Rectal smooth muscle tissue (tissue), 1 donor: ENCODE results near the gene ABCF2.

ENCODE experiments used
- H3K27ac ChIP-seq: one replicate; pipeline ENCODE4 v1.7.0; 2013; ENCODE audit warnings: low read depth, low read length, inconsistent platforms
- H3K27me3 ChIP-seq: one replicate; pipeline ENCODE4 v1.7.0; 2013; ENCODE audit warnings: low read length; ENCODE audit not compliant: control insufficient read depth, insufficient read depth
- H3K36me3 ChIP-seq: one replicate; pipeline ENCODE4 v1.7.0; 2013; ENCODE audit warnings: low read length; ENCODE audit not compliant: control insufficient read depth, insufficient read depth
- H3K4me1 ChIP-seq: one replicate; pipeline ENCODE4 v1.7.0; 2013; ENCODE audit warnings: low read length; ENCODE audit not compliant: control insufficient read depth, insufficient read depth
- H3K4me3 ChIP-seq: one replicate; pipeline ENCODE4 v1.7.0; 2013; ENCODE audit warnings: low read length
- H3K9ac ChIP-seq: one replicate; pipeline ENCODE4 v1.7.0; 2013; ENCODE audit warnings: low read length

Gene ABCF2

DNA sequence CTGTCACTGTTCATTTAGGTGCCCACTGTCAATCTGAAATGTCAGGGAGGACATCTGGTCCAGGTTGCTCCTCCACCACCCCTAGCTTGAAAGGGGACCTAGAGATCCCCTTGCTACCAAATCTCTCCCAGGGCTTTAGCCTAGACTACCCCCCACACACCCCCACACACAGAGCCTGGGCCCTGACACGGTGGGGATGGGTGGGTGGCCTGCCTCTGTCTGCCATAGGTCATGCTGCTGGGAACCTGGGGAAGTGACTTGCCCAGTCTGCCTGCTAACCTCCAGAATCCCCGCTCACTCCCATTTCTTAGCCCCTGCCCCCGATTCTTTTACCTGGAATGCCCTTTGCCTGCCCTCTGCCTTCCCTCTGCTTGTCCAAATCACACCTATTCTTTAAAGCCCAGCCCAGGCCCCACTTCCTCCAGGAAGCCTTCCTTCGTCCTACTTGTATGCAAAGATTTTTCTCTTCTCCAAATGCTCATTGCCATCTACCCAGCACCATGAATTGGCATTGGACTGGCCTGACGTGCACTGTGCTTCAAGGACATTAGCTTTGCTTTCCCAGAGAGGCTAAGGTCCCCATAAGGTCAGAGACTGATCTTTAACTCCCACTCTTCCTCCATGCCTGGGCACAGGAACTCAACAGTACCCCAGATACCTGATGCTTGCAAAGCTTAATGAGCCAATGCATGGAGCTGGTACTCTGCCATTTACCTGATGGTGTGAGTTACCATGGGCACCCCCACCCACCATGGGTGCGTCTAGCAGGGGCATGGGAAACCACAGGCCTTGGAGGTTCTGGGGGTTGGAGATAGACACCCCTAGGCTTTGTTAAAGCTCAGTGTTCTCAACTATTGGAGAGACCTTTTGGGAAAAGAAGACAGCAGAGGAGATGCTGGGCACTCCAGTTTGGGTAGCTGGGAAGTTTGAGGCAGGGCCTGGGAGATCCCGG is 23.5 kb upstream of the ABCF2 start:
- H3K4me3 ChIP-seq = peak overlapping the region; percentile 62
- H3K9ac ChIP-seq = peak overlapping the region; percentile 38
- peaks cover 36% of the 10 kb centered on the region for H3K4me1 ChIP-seq

GRCh38 chr7:151249732-151250072 is 22.7 kb upstream of the ABCF2 start:
- peaks cover 10% of the 10 kb centered on the region for H3K27me3 ChIP-seq
- peak overlapping the region; percentile 93 for H3K27ac ChIP-seq
- H3K9ac ChIP-seq = no peak overlapping the region
- H3K4me3 ChIP-seq = peak overlapping the region; percentile 65
- H3K36me3 ChIP-seq = no peaks in the 10 kb centered on the region
- peaks cover 41% of the 10 kb centered on the region for H3K4me1 ChIP-seq

More for the DNA sequence above, 23.5 kb upstream of the ABCF2 start:
- Histone ChIP-seq H3K27me3 (peaks cover 4% of the 10 kb centered on the region), H3K27ac (peak overlapping the region; percentile 93), H3K36me3 (no peaks in the 10 kb centered on the region)

GRCh38 chr7:151249034-151249731 is 22.2 kb upstream of the ABCF2 start:
- peak overlapping the region; percentile 65 for H3K4me3 ChIP-seq

DNA sequence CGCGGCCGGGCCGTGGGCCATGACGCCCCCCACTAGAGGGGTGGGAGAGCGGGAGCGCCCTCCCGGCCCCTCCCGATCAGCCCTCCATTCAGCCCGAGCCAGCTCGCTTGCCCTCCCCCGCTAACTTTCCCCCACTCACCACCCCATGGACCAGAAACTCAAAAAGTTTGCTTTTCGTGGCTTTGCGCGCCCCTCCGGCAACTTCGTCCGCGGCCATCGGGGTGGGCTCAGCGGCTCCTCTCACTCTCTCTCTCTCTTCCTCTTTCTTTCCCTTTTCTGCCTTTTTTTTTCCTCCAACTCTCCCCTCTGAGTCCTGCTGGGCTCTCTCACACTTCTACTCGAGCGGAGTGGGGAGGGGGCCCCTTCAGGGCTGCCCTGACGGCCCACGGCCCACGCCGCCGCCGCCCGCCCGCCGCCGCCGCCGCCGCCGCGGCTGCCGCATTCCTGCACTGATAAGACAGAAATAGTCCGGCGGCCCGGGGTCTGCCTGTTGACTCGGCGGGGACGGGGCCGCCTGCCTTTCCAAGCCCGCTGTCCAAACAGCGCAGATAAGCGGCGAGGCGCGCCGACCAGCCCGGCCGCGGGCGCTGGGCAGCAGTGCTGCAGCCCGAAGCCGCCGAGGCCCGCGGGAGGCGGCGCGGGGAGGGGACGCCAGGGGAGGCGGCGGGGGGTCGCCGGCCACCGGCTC is 21.5 kb upstream of the ABCF2 start, which contains the start of gene SMARCD3:
Gene SMARCD3 (minus strand): TSS at position 349 of the 688 bp plus-strand sequence. CDS start 132 bp downstream, at position 217.
- H3K36me3 ChIP-seq = no peaks in the 10 kb centered on the region
- H3K4me3 ChIP-seq = peak within 1 kb of the TSS; percentile 75
- H3K27ac ChIP-seq = peak within 1 kb of the TSS; percentile 93
- peaks cover 50% of the 10 kb centered on the region for H3K4me1 ChIP-seq
- peak within 1 kb of the TSS; percentile 50 for H3K9ac ChIP-seq
- peaks cover 13% of the 10 kb centered on the region for H3K27me3 ChIP-seq

More at GRCh38 chr7:151249034-151249731, 22.2 kb upstream of the ABCF2 start:
- Histone ChIP-seq H3K27ac (peak overlapping the region; percentile 93), H3K27me3 (peaks cover 10% of the 10 kb centered on the region), H3K4me1 (peaks cover 45% of the 10 kb centered on the region), H3K36me3 (no peaks in the 10 kb centered on the region), H3K9ac (peak overlapping the region; percentile 47)

- Histone ChIP-seq H3K27me3 (peaks cover 13% of the 10 kb centered on the region), H3K9ac (peak overlapping the region; percentile 50), H3K4me3 (peak overlapping the region; percentile 75), H3K27ac (peak overlapping the region; percentile 84), H3K4me1 (peaks cover 45% of the 10 kb centered on the region), H3K36me3 (no peaks in the 10 kb centered on the region)
Measured at GRCh38 chr7:151247611-151248345, 20.8 kb upstream of the ABCF2 start.

DNA sequence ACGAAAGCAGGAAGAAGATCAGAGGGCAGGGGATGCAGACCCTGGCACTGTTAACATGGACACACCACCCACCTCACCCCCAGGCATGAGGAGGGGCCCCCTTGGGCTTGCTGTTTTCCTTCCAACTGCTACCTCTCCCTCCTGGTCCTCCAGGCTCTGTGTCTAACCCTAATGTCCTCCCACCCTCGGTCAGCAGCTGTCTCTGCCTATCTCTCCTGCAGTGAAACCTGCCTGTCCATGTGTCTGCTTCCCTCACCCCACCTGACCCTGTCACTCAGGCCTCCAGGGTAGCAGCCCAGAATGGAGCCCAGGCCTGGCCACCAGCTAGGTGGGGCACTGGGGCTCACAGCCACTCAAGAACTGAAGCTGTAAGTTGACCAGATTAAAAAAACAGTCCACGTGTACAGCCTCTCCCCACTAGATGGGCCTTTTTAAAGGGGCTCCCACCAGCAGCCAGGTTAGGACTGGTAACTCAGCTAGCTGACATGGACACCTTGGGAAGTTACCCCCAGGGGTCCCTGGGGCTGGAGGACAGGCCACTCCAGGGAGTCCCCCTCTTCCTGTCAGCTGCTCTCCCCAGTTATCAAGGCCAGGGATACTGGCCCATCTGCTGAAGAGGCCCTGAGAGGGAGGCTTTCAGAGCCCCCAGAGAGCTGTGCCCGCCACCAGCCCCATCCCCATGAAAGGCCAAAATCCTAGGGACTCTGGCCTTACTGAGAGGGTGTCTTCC is 20.0 kb upstream of the ABCF2 start:
- H3K27me3 ChIP-seq = peaks cover 13% of the 10 kb centered on the region
- H3K4me3 ChIP-seq = peak overlapping the region; percentile 75
- no peaks in the 10 kb centered on the region for H3K36me3 ChIP-seq
- no peak overlapping the region for H3K9ac ChIP-seq
- H3K4me1 ChIP-seq = peaks cover 41% of the 10 kb centered on the region
- peak overlapping the region; percentile 84 for H3K27ac ChIP-seq

DNA sequence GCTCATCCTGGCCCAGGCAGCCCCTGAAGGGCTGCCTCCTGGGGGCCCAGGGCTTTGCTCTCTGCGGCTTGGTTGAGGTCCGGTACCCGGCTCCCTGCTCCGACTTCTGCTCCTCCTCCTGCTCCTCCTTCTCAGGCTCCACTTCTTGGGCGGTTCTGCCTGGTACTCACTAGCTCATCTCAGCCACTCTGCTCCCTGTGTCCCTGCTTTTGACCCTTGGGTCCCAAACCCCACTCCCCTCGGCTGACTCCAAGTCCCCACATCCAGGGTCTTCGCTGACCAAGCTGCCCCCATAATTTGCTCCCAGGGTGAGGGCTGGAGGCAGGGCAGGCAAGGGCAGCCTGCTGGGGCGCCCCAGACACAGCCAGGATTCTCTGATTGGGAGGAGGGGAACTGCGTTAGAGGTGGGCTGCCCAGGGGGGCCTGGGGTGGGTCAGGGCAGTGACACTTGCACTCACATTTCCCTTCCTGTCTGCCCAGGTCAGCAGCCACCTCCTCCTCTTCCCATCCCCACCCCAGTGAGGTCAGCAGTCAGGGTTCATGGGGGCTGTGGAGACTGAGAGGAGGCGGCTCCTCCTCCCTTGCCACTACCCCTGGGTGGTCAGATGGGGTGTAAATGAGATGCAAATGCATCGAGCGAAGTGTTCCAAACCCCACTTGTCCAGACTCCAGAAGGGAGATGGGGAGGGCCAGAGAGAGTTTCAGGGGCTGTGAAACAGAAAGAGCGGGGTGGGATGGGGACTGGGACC is 19.3 kb upstream of the ABCF2 start:
- Histone ChIP-seq H3K27me3 (peaks cover 13% of the 10 kb centered on the region), H3K4me1 (peaks cover 41% of the 10 kb centered on the region), H3K36me3 (no peaks in the 10 kb centered on the region), H3K9ac (no peak overlapping the region), H3K4me3 (no peak overlapping the region), H3K27ac (no peak overlapping the region)

- peaks cover 34% of the 10 kb centered on the region for H3K4me1 ChIP-seq
- peaks cover 13% of the 10 kb centered on the region for H3K27me3 ChIP-seq
- H3K9ac ChIP-seq = no peak overlapping the region
- peak overlapping the region; percentile 57 for H3K4me3 ChIP-seq
- H3K36me3 ChIP-seq = no peaks in the 10 kb centered on the region
- no peak overlapping the region for H3K27ac ChIP-seq
Measured at GRCh38 chr7:151245360-151246101, 18.5 kb upstream of the ABCF2 start.

DNA sequence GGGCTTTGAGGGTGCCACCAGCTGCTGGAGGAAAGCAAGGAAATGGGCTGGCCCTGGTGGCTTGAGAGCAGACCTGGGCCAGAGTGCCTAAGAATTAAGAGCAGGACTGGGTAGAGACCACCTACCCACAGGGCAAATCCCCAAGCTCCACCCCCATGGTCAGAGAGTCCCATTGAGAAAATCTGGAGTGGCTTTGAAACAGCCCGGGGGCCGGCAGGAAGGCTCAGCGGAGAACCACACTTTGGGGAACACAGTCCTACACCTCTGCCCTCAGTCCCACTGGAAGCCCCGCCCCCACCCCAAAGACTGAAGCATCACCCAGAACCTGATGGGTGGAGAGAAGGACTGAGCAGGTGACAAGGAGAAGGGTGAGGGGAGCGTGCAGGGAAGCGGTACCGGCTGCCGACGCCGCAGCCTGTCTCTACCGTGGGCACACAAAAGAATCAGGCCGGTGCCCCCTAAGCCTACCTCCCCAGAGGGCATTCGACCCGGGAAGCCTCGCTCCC is 17.9 kb upstream of the ABCF2 start:
- Histone ChIP-seq H3K4me1 (peaks cover 28% of the 10 kb centered on the region), H3K9ac (no peak overlapping the region), H3K36me3 (peaks cover 2% of the 10 kb centered on the region), H3K4me3 (peak overlapping the region; percentile 57), H3K27ac (no peak overlapping the region), H3K27me3 (peaks cover 13% of the 10 kb centered on the region)

- no peak overlapping the region for H3K9ac ChIP-seq
- peaks cover 24% of the 10 kb centered on the region for H3K4me1 ChIP-seq
- H3K36me3 ChIP-seq = peaks cover 5% of the 10 kb centered on the region
- peaks cover 13% of the 10 kb centered on the region for H3K27me3 ChIP-seq
- H3K27ac ChIP-seq = no peak overlapping the region
- H3K4me3 ChIP-seq = peak overlapping the region; percentile 57
Measured at GRCh38 chr7:151244196-151244840, 17.3 kb upstream of the ABCF2 start.
